Measurements from ENCODE around the gene LEMD1. TPM values are rescaled to one million over a fixed set of nuclear protein-coding genes. Genes with fewer than 3 reads are reported as not detected.
A peak's percentile ranks its signal among the peaks of the same experiment; 100 is the strongest.

Gene LEMD1
- total and polyA plus RNA-seq, 8 donors = 0.95 to 3.7 (median 1.7) TPM; not detected in 5

DNA sequence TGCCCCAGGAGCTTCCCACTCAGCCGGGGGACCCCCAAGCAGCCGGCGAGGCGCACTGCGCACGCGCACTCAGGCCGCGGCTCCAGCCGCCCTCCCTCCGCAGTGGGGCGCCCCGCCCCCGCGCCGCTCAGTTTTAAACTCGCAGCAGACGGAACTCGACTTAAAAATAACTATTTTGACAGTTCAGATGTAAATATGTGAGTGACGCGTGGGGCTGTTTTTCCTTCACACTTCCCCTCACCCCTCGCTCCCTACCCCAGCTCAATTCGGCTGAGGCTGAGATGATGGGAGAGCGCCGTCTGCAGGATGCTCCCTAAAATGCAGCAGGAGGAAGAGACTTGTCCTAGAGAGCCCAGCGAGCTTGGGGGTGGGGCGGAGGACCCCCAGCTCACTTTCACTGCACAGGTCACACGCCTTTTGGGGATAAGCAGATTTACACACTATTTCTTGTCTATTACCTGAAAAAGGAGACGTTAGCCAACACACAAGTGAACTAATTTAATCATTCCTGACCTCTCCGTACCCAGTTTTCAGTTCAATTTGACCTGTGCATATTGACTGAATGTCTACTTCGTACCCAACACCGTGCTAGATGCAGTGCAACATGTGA, 8.9 kb upstream of the LEMD1 start:
- TF ChIP-seq, protein P1, sequence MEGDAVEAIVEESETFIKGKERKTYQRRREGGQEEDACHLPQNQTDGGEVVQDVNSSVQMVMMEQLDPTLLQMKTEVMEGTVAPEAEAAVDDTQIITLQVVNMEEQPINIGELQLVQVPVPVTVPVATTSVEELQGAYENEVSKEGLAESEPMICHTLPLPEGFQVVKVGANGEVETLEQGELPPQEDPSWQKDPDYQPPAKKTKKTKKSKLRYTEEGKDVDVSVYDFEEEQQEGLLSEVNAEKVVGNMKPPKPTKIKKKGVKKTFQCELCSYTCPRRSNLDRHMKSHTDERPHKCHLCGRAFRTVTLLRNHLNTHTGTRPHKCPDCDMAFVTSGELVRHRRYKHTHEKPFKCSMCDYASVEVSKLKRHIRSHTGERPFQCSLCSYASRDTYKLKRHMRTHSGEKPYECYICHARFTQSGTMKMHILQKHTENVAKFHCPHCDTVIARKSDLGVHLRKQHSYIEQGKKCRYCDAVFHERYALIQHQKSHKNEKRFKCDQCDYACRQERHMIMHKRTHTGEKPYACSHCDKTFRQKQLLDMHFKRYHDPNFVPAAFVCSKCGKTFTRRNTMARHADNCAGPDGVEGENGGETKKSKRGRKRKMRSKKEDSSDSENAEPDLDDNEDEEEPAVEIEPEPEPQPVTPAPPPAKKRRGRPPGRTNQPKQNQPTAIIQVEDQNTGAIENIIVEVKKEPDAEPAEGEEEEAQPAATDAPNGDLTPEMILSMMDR (IDR thresholded peaks at IDR 0.05) = peak in 5 of 7 experiments; percentile 62 to 86 (median 70)
- TF ChIP-seq POLR2AphosphoS5 (IDR thresholded peaks at IDR 0.05) (no peak), EP300 (IDR thresholded peaks at IDR 0.05) (no peak), POLR2A (IDR thresholded peaks at IDR 0.05) (no peak)
- H3K4me3 ChIP-seq = peak overlapping the region; percentile 49 to 60 (median 54)
- intact Hi-C loops (cut with DNase I; ENCODE audit: low total_unique reads) = no loop called here
- DNase-seq = peak; percentile 71 to 88
- H3K36me3 ChIP-seq = no peaks in the 10 kb centered on the region
- WGBS, 5 donors = 3 to 8% (median 4%) methylated on average over 19 to 32 of the region's 32 CpGs
- peaks cover 8 to 11% (median 10%) of the 10 kb centered on the region in 4 donors for H3K4me1 ChIP-seq
- H3K27ac ChIP-seq = peak overlapping the region in 1 of 5 donors; percentile 50
- H3K27me3 ChIP-seq = peaks cover 0 to 55% (median 10%) of the 10 kb centered on the region in 3 donors
- H3K9me3 ChIP-seq = no peaks in the 10 kb centered on the region

DNA sequence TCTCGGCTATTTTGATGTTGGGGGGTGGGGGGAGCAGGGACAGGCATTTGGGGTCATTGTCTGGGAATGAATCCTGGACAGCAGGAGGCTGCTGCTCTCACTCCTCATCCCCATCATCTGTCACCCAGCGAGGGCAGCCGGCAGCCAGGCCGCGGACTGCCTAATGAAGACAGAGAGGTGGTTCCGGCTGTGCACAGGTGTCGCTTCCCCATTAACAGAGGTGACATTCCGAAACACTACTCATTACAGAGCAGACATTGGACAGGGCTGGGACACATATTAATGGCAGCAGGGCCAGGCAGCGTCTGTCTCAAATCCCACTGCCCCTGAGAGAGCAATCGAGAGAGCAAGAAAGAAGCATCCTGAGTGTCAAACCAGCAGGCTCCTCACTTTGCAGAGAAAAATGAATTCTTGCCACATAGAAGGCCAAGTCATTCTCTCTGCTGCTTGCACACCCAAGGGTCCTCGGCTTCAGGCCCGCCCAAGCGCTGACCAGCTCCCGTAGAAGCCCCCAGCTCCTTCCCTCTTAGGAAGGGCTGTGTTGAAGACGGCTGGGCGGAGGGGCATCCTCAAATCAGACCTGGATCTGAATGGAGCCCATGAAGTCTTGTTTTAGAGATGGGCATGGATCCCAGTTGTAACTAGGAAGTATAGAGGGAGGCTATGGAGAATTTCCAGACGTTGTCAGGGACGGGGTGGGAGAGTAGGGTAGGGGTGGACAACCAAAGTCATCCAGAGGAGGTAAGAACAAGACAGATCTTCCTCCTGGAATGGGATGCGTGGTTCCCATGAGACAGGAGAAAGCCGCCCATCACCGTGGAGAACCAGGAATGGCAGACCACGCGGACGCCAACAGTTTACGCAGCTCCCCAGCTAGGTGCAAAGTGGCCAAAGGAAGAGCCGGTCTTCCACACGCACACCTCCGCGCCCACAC, 8.2 kb upstream of the LEMD1 start:
- peak overlapping the region in 1 of 5 donors; percentile 50 for H3K27ac ChIP-seq
- H3K36me3 ChIP-seq = no peaks in the 10 kb centered on the region
- WGBS, 5 donors = 52 to 63% (median 58%) methylated on average over 21 to 29 of the region's 29 CpGs
- peaks cover 0 to 55% (median 7%) of the 10 kb centered on the region in 3 donors for H3K27me3 ChIP-seq
- H3K9me3 ChIP-seq = no peaks in the 10 kb centered on the region
- peaks cover 8 to 11% (median 10%) of the 10 kb centered on the region in 4 donors for H3K4me1 ChIP-seq
- intact Hi-C loops (cut with DNase I; ENCODE audit: low total_unique reads) = no loop called here
- no peak for TF ChIP-seq EP300 (IDR thresholded peaks at IDR 0.05)
- TF ChIP-seq, protein P1 (IDR thresholded peaks at IDR 0.05) = no peak
- no peak for TF ChIP-seq POLR2A (IDR thresholded peaks at IDR 0.05)
- TF ChIP-seq POLR2AphosphoS5 (IDR thresholded peaks at IDR 0.05) = no peak
- DNase-seq = no peak
- peak overlapping the region; percentile 49 to 60 (median 54) for H3K4me3 ChIP-seq

DNA sequence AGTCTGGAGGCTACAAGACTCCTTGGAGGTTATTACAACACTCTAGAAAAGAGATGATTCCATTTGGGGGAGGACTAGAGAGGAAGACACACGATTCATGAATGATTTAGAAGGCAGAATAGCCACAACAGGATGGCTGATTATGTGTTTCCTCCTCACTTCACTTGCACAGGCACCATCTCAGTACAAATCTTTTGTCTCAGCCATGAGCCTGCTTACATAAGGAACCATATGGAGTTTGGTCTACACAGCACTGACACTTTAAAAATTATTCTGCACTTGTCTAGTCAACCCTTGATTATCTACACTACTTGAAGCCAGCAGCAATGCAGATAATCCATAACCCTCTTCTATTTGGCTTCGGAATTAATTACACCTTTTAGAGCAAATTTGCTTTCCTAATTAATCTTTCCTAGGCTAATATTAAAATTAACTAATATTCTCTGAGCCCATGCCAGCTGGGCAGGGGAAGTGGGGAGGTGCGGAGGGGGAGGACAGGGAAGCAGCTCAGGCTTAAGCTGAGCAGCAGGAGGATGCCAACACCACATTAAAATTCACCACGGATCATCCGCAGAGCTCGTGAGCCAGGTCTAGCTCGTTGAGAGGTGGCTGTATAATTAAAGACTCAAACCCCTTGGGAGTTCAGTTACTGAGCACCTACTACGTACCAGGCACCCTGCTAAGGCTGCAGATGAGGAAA, 3.2 kb upstream of the LEMD1 start:
- intact Hi-C loops (cut with DNase I; ENCODE audit: low total_unique reads) = no loop called here

More for the DNA sequence above, 3.2 kb upstream of the LEMD1 start:
- H3K4me1 ChIP-seq = no peaks in the 10 kb centered on the region
- H3K9me3 ChIP-seq = no peaks in the 10 kb centered on the region
- 49 to 59% (median 51%) methylated on average over 8 of the region's 8 CpGs for WGBS, 5 donors
- no peak for DNase-seq
- H3K4me3 ChIP-seq = no peak overlapping the region
- H3K27ac ChIP-seq = no peak overlapping the region
- peaks cover 0 to 30% (median 7%) of the 10 kb centered on the region in 3 donors for H3K27me3 ChIP-seq
- H3K36me3 ChIP-seq = no peaks in the 10 kb centered on the region
- TF ChIP-seq POLR2AphosphoS5 (IDR thresholded peaks at IDR 0.05) (no peak), POLR2A (IDR thresholded peaks at IDR 0.05) (no peak), EP300 (IDR thresholded peaks at IDR 0.05) (no peak)
- TF ChIP-seq, protein P1 (IDR thresholded peaks at IDR 0.05) = no peak

Measured in stomach (tissue), 9 donors.